ENCODE data around the gene NT5C1B.

Gene NT5C1B

DNA sequence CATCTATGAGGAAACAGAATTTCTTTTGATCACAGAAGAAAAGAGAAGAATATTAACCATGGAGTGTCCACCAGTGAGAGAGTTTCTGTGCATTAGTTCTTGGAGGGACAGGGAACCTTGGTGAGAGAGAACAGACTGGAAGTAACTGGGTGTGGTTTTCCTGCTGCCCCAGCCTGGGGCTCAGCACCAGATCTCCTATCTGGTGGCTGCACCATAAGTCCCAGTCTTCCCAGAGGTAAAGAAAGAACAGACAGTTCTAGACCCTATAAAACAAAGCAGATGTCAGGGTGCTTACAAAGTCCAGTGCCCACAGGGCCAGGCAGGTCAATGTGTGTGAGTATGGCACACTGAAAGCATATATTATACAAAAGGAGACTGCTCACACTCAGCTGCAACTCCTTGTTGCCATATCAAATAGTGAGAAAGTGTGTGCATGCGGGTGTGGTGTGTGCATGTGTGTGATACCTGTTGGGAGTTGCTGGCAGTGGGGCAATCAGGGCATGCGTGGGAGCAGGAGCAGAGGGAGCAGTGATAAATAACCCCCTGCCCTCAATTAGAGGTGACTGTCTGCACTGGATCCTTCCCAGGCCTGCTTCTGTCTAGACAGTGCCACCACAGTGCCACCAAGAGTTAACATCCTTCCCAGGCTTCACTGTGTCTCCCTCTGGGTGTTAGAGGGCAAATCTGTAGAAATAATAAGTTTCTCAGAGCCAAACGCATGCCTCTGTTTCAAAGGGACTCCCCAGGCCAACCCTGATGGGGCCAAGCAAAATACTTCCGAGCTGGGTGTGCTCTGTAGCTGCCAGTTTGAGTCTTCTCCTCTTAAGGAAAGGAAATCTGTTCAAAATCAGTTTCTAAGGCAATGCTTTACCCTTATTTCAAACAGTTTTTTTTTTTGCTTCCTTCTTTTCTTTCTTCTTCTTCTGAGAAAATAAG is 74.6 kb downstream of the NT5C1B start:
- no peak for DNase-seq (ENCODE audit: low spot score)
